Transverse colon (tissue), 3 donors: ENCODE data around the gene CDCA5.

ENCODE experiments used
- POLR2A ChIP-seq: fragments of 450-650 bp; IDR thresholded peaks from one replicate; pipeline ENCODE4 v1.6.1; 2016; ENCODE audit warnings: antibody characterized with exemption, mild to moderate bottlenecking, moderate library complexity
- TF ChIP-seq, protein P1 (sequence below), 5 experiments: fragments of 200-600 bp in 3 of 5; fragments of 450-650 bp in 2 of 5; sonication (generic) in 3 of 5; IDR thresholded peaks; 1 replicate in 2 of 5; 2 replicates in 3 of 5; pipeline ENCODE4 v1.5.1; 2016 to 2017; ENCODE audit warnings: antibody characterized with exemption in 5 of 5, inconsistent platforms in 3 of 5, mild to moderate bottlenecking in 2 of 5, moderate library complexity in 1 of 5

DNA sequence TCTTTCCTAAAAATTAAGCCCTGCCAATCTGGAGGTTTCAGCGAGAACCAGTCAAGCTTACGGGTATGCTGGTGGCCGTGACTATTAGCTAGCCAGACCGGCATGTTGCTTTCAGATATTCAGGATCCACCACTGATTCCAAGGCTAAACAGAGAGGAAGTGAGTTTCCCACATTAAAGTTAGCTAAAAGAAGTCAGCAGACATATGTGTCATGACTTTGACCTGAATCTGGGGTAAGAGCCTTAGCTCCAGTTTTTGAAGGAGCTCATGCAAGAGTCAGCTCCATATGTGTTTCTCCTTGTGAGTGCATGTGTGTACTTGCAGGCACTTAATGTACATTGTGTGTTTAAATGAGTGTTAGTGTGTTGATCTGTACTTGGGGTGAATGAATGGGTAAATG lies 1.6 kb upstream of the CDCA5 start:
- TF ChIP-seq POLR2A = no peak
- TF ChIP-seq, protein P1, sequence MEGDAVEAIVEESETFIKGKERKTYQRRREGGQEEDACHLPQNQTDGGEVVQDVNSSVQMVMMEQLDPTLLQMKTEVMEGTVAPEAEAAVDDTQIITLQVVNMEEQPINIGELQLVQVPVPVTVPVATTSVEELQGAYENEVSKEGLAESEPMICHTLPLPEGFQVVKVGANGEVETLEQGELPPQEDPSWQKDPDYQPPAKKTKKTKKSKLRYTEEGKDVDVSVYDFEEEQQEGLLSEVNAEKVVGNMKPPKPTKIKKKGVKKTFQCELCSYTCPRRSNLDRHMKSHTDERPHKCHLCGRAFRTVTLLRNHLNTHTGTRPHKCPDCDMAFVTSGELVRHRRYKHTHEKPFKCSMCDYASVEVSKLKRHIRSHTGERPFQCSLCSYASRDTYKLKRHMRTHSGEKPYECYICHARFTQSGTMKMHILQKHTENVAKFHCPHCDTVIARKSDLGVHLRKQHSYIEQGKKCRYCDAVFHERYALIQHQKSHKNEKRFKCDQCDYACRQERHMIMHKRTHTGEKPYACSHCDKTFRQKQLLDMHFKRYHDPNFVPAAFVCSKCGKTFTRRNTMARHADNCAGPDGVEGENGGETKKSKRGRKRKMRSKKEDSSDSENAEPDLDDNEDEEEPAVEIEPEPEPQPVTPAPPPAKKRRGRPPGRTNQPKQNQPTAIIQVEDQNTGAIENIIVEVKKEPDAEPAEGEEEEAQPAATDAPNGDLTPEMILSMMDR (IDR thresholded peaks at IDR 0.05) = no peak
